Mesenchymal stem cell (in vitro differentiated cells and primary cell): ENCODE data around the gene SUN1.
A peak's percentile ranks its signal among the peaks of the same experiment; 100 is the strongest.

Source experiments
- DNase-seq: peaks from one replicate; pipeline ENCODE4 v3.0.0-alpha.2; 2013
- H2AFZ ChIP-seq: one replicate; pipeline ENCODE4 v1.6.1; 2013; ENCODE audit warnings: low read depth, mild to moderate bottlenecking, control low read depth, inconsistent platforms, low read length, moderate library complexity
- H2AK5ac ChIP-seq: 2 replicates; pipeline ENCODE4 v1.6.1; 2013; ENCODE audit warnings: low read length, moderate library complexity, mild to moderate bottlenecking, inconsistent platforms; ENCODE audit not compliant: severe bottlenecking
- H2BK120ac ChIP-seq: one replicate; pipeline ENCODE4 v1.6.1; 2013; ENCODE audit warnings: low read depth, mild to moderate bottlenecking, inconsistent platforms, low read length, moderate library complexity
- H2BK12ac ChIP-seq, 2 experiments: one replicate each; pipeline ENCODE4 v1.6.1; 2013; ENCODE audit warnings: inconsistent platforms in 2 of 2, low read length in 2 of 2, mild to moderate bottlenecking in 2 of 2, moderate library complexity in 2 of 2, control low read depth in 1 of 2
- H2BK15ac ChIP-seq: one replicate; pipeline ENCODE4 v1.6.1; 2013; ENCODE audit warnings: mild to moderate bottlenecking, low read depth, inconsistent platforms; ENCODE audit not compliant: poor library complexity, severe bottlenecking
- H2BK5ac ChIP-seq: 2 replicates; pipeline ENCODE4 v1.6.1; 2013; ENCODE audit warnings: low read depth, mild to moderate bottlenecking, low read length, control low read depth, inconsistent platforms; ENCODE audit not compliant: poor library complexity, severe bottlenecking
- H3K14ac ChIP-seq, 2 experiments: one replicate each; pipeline ENCODE4 v1.6.1; 2013; ENCODE audit warnings: inconsistent platforms in 2 of 2, low read length in 2 of 2, control low read depth in 1 of 2, mild to moderate bottlenecking in 1 of 2, moderate library complexity in 1 of 2
- H3K18ac ChIP-seq, 2 experiments: one replicate each; pipeline ENCODE4 v1.6.1; 2013; ENCODE audit warnings: inconsistent platforms in 2 of 2, low read length in 2 of 2, control low read depth in 1 of 2, low read depth in 1 of 2, mild to moderate bottlenecking in 1 of 2
- H3K23ac ChIP-seq, 2 experiments: one replicate each; pipeline ENCODE4 v1.6.1; 2013; ENCODE audit warnings: inconsistent platforms in 2 of 2, low read length in 2 of 2, mild to moderate bottlenecking in 2 of 2, moderate library complexity in 2 of 2, control low read depth in 1 of 2
- H3K27ac ChIP-seq: 2 replicates; pipeline ENCODE4 v1.5.1; 2013; ENCODE audit warnings: mild to moderate bottlenecking, moderate library complexity, low read length, control low read depth, inconsistent platforms; ENCODE audit not compliant: poor library complexity, severe bottlenecking
- H3K27me3 ChIP-seq, 2 experiments: 2 replicates each; pipeline versions ENCODE4 v1.6.1 to v1.7.0; 2013; ENCODE audit warnings: low read length in 2 of 2, mild to moderate bottlenecking in 2 of 2, moderate library complexity in 2 of 2, control low read depth in 1 of 2, inconsistent platforms in 1 of 2; ENCODE audit not compliant: control insufficient read depth in 1 of 2, insufficient read depth in 1 of 2
- H3K36me3 ChIP-seq, 2 experiments: 2 replicates each; pipeline versions ENCODE4 v1.6.1 to v1.7.0; 2013; ENCODE audit warnings: low read length in 2 of 2, control low read depth in 1 of 2, inconsistent platforms in 1 of 2, low read depth in 1 of 2, mild to moderate bottlenecking in 1 of 2; ENCODE audit not compliant: insufficient read depth in 2 of 2, control insufficient read depth in 1 of 2
- H3K4ac ChIP-seq, 2 experiments: one replicate each; pipeline ENCODE4 v1.6.1; 2013; ENCODE audit warnings: inconsistent platforms in 2 of 2, low read length in 2 of 2, mild to moderate bottlenecking in 2 of 2, moderate library complexity in 2 of 2, control low read depth in 1 of 2, low read depth in 1 of 2
- H3K4me1 ChIP-seq: 2 replicates; pipeline ENCODE4 v1.6.1; 2013; ENCODE audit warnings: low read depth, low read length, control low read depth; ENCODE audit not compliant: control insufficient read depth, insufficient read depth
- H3K4me2 ChIP-seq: 2 replicates; pipeline ENCODE4 v1.6.1; 2013; ENCODE audit warnings: low read length, mild to moderate bottlenecking, inconsistent platforms; ENCODE audit not compliant: poor library complexity, severe bottlenecking
- H3K4me3 ChIP-seq, 2 experiments: 2 replicates each; pipeline versions ENCODE4 v1.5.1 to v1.7.0; 2013; ENCODE audit warnings: low read length in 2 of 2, mild to moderate bottlenecking in 2 of 2, control low read depth in 1 of 2, low read depth in 1 of 2; ENCODE audit not compliant: insufficient read depth in 1 of 2
- H3K79me1 ChIP-seq: replicated peaks from 2 replicates; pipeline ENCODE4 v1.6.1; 2013; ENCODE audit warnings: mild to moderate bottlenecking, control low read depth, low read length, inconsistent platforms; ENCODE audit not compliant: poor library complexity, severe bottlenecking
- H3K9ac ChIP-seq: 2 replicates; pipeline ENCODE4 v1.7.0; 2013; ENCODE audit warnings: mild to moderate bottlenecking, low read length, moderate library complexity
- H3K9me3 ChIP-seq: 2 replicates; pipeline ENCODE4 v1.7.0; 2013; ENCODE audit warnings: mild to moderate bottlenecking, low read length; ENCODE audit not compliant: control insufficient read depth
- H4K8ac ChIP-seq: one replicate; pipeline ENCODE4 v1.6.1; 2013; ENCODE audit warnings: inconsistent platforms, mild to moderate bottlenecking, low read length, moderate library complexity
- H4K91ac ChIP-seq: one replicate; pipeline ENCODE4 v1.6.1; 2013; ENCODE audit warnings: mild to moderate bottlenecking, low read length, inconsistent platforms
- WGBS: methylation state at CpG from one replicate; pipeline ENCODE4 v1.1.7; 2013; ENCODE audit warnings: mixed read lengths; 5-methylcytosine and 5-hydroxymethylcytosine counted together

The SUN1 gene

DNA sequence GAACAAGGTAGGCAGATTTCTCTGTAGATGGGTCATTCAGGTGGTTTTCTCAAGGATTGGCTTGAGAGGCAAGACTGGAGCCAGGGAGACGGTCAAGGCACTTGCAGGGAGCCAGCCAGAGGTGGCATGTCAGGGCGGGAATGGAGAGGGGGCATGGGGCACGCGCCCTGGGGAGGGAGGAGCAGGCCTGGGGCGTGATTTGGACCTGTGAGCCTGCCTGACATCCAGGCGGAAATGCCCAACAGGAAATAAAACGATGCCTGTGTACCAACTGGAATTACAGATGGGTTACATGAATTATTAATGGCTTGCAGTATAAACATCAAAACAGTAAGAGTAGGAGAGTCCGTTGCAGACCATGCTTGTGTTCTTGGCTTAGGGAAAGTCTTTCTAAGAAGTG lies 8.6 kb upstream of the SUN1 start:
- H2BK5ac ChIP-seq = no peak overlapping the region
- peaks cover 6% of the 10 kb centered on the region for H3K79me1 ChIP-seq
- no peak overlapping the region for H2AK5ac ChIP-seq
- no peak overlapping the region for H3K27ac ChIP-seq
- DNase-seq = no peak
- peak overlapping the region; percentile 37 for H4K91ac ChIP-seq
- no peak overlapping the region for H2BK120ac ChIP-seq
- H3K18ac ChIP-seq = no peak overlapping the region
- H3K4me1 ChIP-seq = peaks cover 12% of the 10 kb centered on the region
- no peak overlapping the region for H2BK15ac ChIP-seq
- 94% methylated on average over 8 of the region's 8 CpGs for WGBS
- peak overlapping the region; percentile 88 for H3K9ac ChIP-seq
- H3K4ac ChIP-seq = no peak overlapping the region
- H4K8ac ChIP-seq = no peak overlapping the region
- no peaks in the 10 kb centered on the region for H3K9me3 ChIP-seq
- no peak overlapping the region for H2AFZ ChIP-seq
- peak overlapping the region; percentile 2 to 48 for H3K4me3 ChIP-seq
- peaks cover 11 to 19% of the 10 kb centered on the region in 2 experiments for H3K36me3 ChIP-seq
- H3K4me2 ChIP-seq = no peak overlapping the region
- no peak overlapping the region for H2BK12ac ChIP-seq
- no peaks in the 10 kb centered on the region for H3K27me3 ChIP-seq
- no peak overlapping the region for H3K23ac ChIP-seq
- no peak overlapping the region for H3K14ac ChIP-seq

DNA sequence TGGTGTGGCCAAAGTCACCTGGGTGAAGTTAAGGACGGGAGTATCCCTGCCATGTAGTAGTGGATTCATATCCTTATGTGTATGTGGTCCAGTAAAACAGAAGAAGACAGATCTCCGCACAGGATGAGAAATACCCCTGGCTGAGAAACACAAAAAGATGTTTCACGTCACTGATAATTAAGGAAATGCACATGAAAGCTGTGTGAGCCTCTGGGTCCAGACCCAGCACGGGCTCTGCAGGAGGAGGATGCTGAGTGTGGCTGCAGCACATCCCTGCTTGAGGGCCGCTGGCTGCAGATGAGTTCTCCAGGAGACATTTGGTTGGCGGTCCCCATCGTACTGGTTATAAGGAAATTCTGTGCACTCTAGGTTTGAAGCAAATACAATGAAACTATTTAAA lies 8.2 kb upstream of the SUN1 start:
- Histone ChIP-seq H3K4me1 (peaks cover 15% of the 10 kb centered on the region), H2BK120ac (no peak overlapping the region), H3K4ac (no peak overlapping the region), H2BK15ac (no peak overlapping the region), H3K27me3 (no peaks in the 10 kb centered on the region), H2BK12ac (no peak overlapping the region), H2AFZ (no peak overlapping the region), H2BK5ac (no peak overlapping the region), H3K4me2 (no peak overlapping the region), H4K91ac (no peak overlapping the region), H2AK5ac (no peak overlapping the region), H3K18ac (no peak overlapping the region), H4K8ac (no peak overlapping the region), H3K9me3 (no peaks in the 10 kb centered on the region), H3K9ac (peak overlapping the region; percentile 88), H3K4me3 (peak overlapping the region in 1 of 2 experiments; percentile 48), H3K36me3 (peaks cover 15 to 22% of the 10 kb centered on the region in 2 experiments), H3K27ac (no peak overlapping the region), H3K23ac (no peak overlapping the region), H3K79me1 (peaks cover 6% of the 10 kb centered on the region), H3K14ac (no peak overlapping the region)
- DNase-seq = no peak
- 95% methylated on average over 5 of the region's 7 CpGs for WGBS

DNA sequence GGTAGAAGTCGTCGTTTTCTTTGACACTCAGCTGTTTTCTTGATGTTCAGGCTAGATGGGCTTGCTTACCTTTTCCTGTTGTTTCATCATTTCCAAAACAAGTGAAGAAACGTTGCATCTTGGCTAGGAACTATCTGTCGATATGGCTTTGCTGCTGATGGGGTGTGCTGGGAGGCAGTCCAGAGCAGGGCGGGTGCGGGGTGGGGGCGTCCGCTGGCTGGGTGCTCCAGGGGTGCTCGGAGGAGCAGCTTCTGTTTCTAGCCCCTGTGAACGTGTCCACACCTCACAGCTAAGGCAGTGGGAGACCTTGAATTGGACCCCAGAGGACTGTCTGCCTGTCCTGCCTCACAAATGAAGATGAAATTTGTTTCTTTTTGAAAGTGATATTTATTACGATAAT lies 7.6 kb upstream of the SUN1 start:
- Histone ChIP-seq H2BK5ac (no peak overlapping the region), H2AFZ (no peak overlapping the region), H3K9me3 (no peaks in the 10 kb centered on the region), H3K4ac (no peak overlapping the region), H3K18ac (no peak overlapping the region), H3K23ac (no peak overlapping the region), H2BK15ac (no peak overlapping the region), H4K8ac (no peak overlapping the region), H3K14ac (no peak overlapping the region), H3K36me3 (peaks cover 17 to 22% of the 10 kb centered on the region in 2 experiments), H3K4me3 (peak overlapping the region in 1 of 2 experiments; percentile 48), H2BK12ac (no peak overlapping the region), H3K4me1 (peaks cover 15% of the 10 kb centered on the region), H3K27me3 (no peaks in the 10 kb centered on the region), H2AK5ac (no peak overlapping the region), H2BK120ac (no peak overlapping the region), H4K91ac (no peak overlapping the region), H3K79me1 (peaks cover 6% of the 10 kb centered on the region), H3K9ac (peak overlapping the region; percentile 88), H3K27ac (no peak overlapping the region), H3K4me2 (no peak overlapping the region)
- DNase-seq = no peak
- 95% methylated on average over 11 of the region's 11 CpGs for WGBS

DNA sequence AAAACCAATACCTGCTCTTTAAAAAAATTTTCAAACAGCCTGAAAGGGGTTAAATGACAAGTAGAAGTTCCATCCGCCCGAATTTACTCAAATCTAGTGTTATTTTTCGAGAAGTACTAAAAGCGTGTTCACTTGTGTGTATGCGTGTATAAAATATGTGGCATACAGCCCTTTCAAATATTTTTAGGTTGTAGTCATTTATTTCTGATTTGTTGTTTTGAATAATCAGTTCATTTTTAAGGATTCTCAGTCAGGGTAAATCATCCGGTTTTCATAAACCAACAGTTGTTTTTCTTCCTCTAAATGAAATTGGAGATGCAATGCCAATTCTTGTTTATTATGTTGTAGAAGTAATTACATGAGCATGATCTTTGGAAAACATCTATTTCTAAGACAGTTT lies 6.9 kb upstream of the SUN1 start:
- H2BK120ac ChIP-seq = no peak overlapping the region
- peaks cover 17 to 22% of the 10 kb centered on the region in 2 experiments for H3K36me3 ChIP-seq
- H3K4me1 ChIP-seq = peaks cover 15% of the 10 kb centered on the region
- 86% methylated on average over 5 of the region's 6 CpGs for WGBS
- H2BK15ac ChIP-seq = no peak overlapping the region
- no peak overlapping the region for H2BK5ac ChIP-seq
- no peak overlapping the region for H3K23ac ChIP-seq
- peaks cover 6% of the 10 kb centered on the region for H3K79me1 ChIP-seq
- no peak overlapping the region for H3K4ac ChIP-seq
- no peak overlapping the region for H2AK5ac ChIP-seq
- H3K27ac ChIP-seq = no peak overlapping the region
- no peaks in the 10 kb centered on the region for H3K27me3 ChIP-seq
- H3K9me3 ChIP-seq = no peaks in the 10 kb centered on the region
- H3K4me3 ChIP-seq = peak overlapping the region in 1 of 2 experiments; percentile 48
- H4K8ac ChIP-seq = no peak overlapping the region
- H3K4me2 ChIP-seq = no peak overlapping the region
- no peak overlapping the region for H2AFZ ChIP-seq
- DNase-seq = no peak
- no peak overlapping the region for H3K18ac ChIP-seq
- no peak overlapping the region for H4K91ac ChIP-seq
- no peak overlapping the region for H3K14ac ChIP-seq
- H2BK12ac ChIP-seq = no peak overlapping the region
- peak overlapping the region; percentile 88 for H3K9ac ChIP-seq
